Breast epithelium (tissue), 4 donors: ENCODE measurements around the gene STXBP6. TPM values are rescaled to one million over a fixed set of nuclear protein-coding genes. Genes with fewer than 3 reads are reported as not detected.

Source experiments
- DNase-seq, 2 donors: peaks; one replicate each; pipeline ENCODE4 v3.0.0-alpha.2; 2019; ENCODE audit warnings: low spot score in 2 of 2
- H3K27ac ChIP-seq, 2 donors: fragments of 200-600 bp; sonication (generic) in 1 of 2; one replicate each; pipeline ENCODE4 v1.5.1; 2016 to 2019; ENCODE audit warnings: mild to moderate bottlenecking in 1 of 2
- H3K27me3 ChIP-seq, 2 donors: fragments of 200-600 bp; sonication (generic) in 1 of 2; one replicate each; pipeline versions ENCODE4 v1.5.1 to v1.6.0; 2017 to 2019; ENCODE audit warnings: control low read depth in 1 of 2, mild to moderate bottlenecking in 1 of 2
- H3K36me3 ChIP-seq: fragments of 200-600 bp; one replicate; pipeline ENCODE4 v1.5.1; 2019
- H3K4me1 ChIP-seq, 2 donors: fragments of 200-600 bp; sonication (generic); one replicate each; pipeline ENCODE4 v1.5.1; 2016 to 2019; ENCODE audit warnings: control low read depth in 1 of 2
- H3K4me3 ChIP-seq, 3 donors: fragments of 200-600 bp; sonication (generic); 1 replicate in 2 of 3; 2 replicates in 1 of 3; pipeline ENCODE4 v1.5.1; 2016 to 2019; ENCODE audit warnings: mild to moderate bottlenecking in 3 of 3, moderate library complexity in 2 of 3
- H3K9me3 ChIP-seq, 2 donors: fragments of 200-600 bp; sonication (generic) in 1 of 2; one replicate each; pipeline ENCODE4 v1.5.1; 2016 to 2019; ENCODE audit warnings: control low read depth in 1 of 2
- CTCF ChIP-seq, 3 donors: fragments of 450-650 bp; IDR thresholded peaks; one replicate each; pipeline ENCODE4 v1.5.1; 2016 to 2017; ENCODE audit warnings: antibody characterized with exemption in 3 of 3, mild to moderate bottlenecking in 3 of 3, moderate library complexity in 3 of 3
- POLR2A ChIP-seq: fragments of 450-650 bp; IDR thresholded peaks from one replicate; pipeline ENCODE4 v1.6.1; 2016; ENCODE audit warnings: antibody characterized with exemption, mild to moderate bottlenecking, moderate library complexity
- POLR2AphosphoS5 ChIP-seq, 3 donors: sonication (generic); formaldehyde crosslinking; IDR thresholded peaks; one replicate each; pipeline ENCODE4 v1.6.1; 2017; ENCODE audit warnings: antibody characterized with exemption in 3 of 3
- intact Hi-C: fragments of 100-400 bp; cut with DNase I; formaldehyde crosslinking; loops from one replicate; pipeline ENCODE4 v1.15.1; 2023; ENCODE audit warnings: low total_unique reads
- total RNA-seq, 3 donors: library from RNA; depleted of rRNA; stranded (reverse); fragments of >200 nt; gene quantifications; one replicate each; pipeline ENCODE4 v1.1.0, GENCODE V29; 2016

The STXBP6 gene
- total RNA-seq, 3 donors from 2014 or later = 2.6 to 8.3 (median 5.3) TPM

- DNase-seq = no peak
- intact Hi-C loops = no loop called here
- no peak overlapping the region for H3K4me3 ChIP-seq
- peaks cover 0 to 7% of the 10 kb centered on the region in 2 donors for H3K9me3 ChIP-seq
- no peaks in the 10 kb centered on the region for H3K4me1 ChIP-seq
- H3K36me3 ChIP-seq = no peaks in the 10 kb centered on the region
- no peaks in the 10 kb centered on the region for H3K27me3 ChIP-seq
- H3K27ac ChIP-seq = no peak overlapping the region
- no peak for TF ChIP-seq POLR2AphosphoS5 (IDR thresholded peaks at IDR 0.05)
- no peak for TF ChIP-seq POLR2A
- TF ChIP-seq CTCF (IDR thresholded peaks at IDR 0.05) = no peak
Observed at GRCh38 chr14:24890716-24891115, 159.2 kb downstream of the STXBP6 start.

- no peaks in the 10 kb centered on the region for H3K36me3 ChIP-seq
- TF ChIP-seq POLR2AphosphoS5 (IDR thresholded peaks at IDR 0.05) = no peak
- TF ChIP-seq CTCF (IDR thresholded peaks at IDR 0.05) = no peak
- no peak for TF ChIP-seq POLR2A
- H3K27ac ChIP-seq = no peak overlapping the region
- no peaks in the 10 kb centered on the region for H3K4me1 ChIP-seq
- intact Hi-C loops = no loop called here
- DNase-seq = no peak
- no peaks in the 10 kb centered on the region for H3K27me3 ChIP-seq
- no peak overlapping the region for H3K4me3 ChIP-seq
- H3K9me3 ChIP-seq = peaks cover 0 to 7% of the 10 kb centered on the region in 2 donors
Observed at GRCh38 chr14:24889843-24890242, 160.1 kb downstream of the STXBP6 start.

GRCh38 chr14:24888532-24888931, 161.4 kb downstream of the STXBP6 start:
- no peaks in the 10 kb centered on the region for H3K27me3 ChIP-seq
- no peak for DNase-seq
- H3K9me3 ChIP-seq = peaks cover 0 to 7% of the 10 kb centered on the region in 2 donors
- intact Hi-C loops = no loop called here
- H3K4me1 ChIP-seq = no peaks in the 10 kb centered on the region
- no peak overlapping the region for H3K4me3 ChIP-seq
- no peak overlapping the region for H3K27ac ChIP-seq
- H3K36me3 ChIP-seq = no peaks in the 10 kb centered on the region
- no peak for TF ChIP-seq CTCF (IDR thresholded peaks at IDR 0.05)
- TF ChIP-seq POLR2A = no peak
- TF ChIP-seq POLR2AphosphoS5 (IDR thresholded peaks at IDR 0.05) = no peak

GRCh38 chr14:24887623-24888304, 162.2 kb downstream of the STXBP6 start:
- intact Hi-C loops = no loop called here
- Histone ChIP-seq H3K27me3 (no peaks in the 10 kb centered on the region), H3K4me1 (no peaks in the 10 kb centered on the region), H3K36me3 (no peaks in the 10 kb centered on the region), H3K9me3 (peaks cover 0 to 7% of the 10 kb centered on the region in 2 donors), H3K27ac (no peak overlapping the region), H3K4me3 (no peak overlapping the region)
- no peak for DNase-seq
- TF ChIP-seq CTCF (IDR thresholded peaks at IDR 0.05) = no peak
- no peak for TF ChIP-seq POLR2AphosphoS5 (IDR thresholded peaks at IDR 0.05)
- no peak for TF ChIP-seq POLR2A

GRCh38 chr14:24885410-24885913, 164.5 kb downstream of the STXBP6 start:
- Histone ChIP-seq H3K27ac (no peak overlapping the region), H3K36me3 (no peaks in the 10 kb centered on the region), H3K4me3 (no peak overlapping the region), H3K27me3 (no peaks in the 10 kb centered on the region), H3K9me3 (peaks cover 0 to 2% of the 10 kb centered on the region in 2 donors), H3K4me1 (no peaks in the 10 kb centered on the region)
- TF ChIP-seq POLR2AphosphoS5 (IDR thresholded peaks at IDR 0.05) (no peak), POLR2A (no peak), CTCF (IDR thresholded peaks at IDR 0.05) (no peak)
- intact Hi-C loops = no loop called here
- DNase-seq = no peak
